ENCODE data around the gene HINT3. TPM values are rescaled to one million over a fixed set of nuclear protein-coding genes. Genes with fewer than 3 reads are reported as not detected.
A peak's percentile ranks its signal among the peaks of the same experiment; 100 is the strongest.

HINT3 gene
- polyA plus RNA-seq, 1 donor from 2014 or later = 72.2 TPM

DNA sequence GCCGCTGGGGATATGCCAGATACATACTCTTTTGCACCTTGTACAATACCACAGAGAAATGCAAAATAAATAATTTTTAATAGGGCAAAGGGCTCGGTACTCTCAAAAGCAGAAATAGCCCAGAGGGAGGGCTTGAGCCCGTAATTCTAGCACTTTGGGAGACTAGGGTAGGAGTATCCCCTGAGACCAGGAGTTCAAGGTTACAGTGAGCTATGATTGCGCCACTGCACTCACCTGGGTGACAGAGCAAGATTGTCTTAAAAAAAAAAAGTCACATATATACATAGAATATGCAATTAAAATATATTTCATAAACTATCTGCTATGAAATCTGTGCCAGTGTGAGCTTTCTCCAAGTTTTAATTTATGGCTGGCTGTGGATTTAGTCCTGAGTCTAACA lies 29.0 kb downstream of the HINT3 start:
- no peaks in the 10 kb centered on the region for H3F3A ChIP-seq (ENCODE audit: insufficient read depth, low read length, poor library complexity, severe bottlenecking)
- peaks cover 28% of the 10 kb centered on the region for H3K79me2 ChIP-seq (replicated peaks; ENCODE audit: insufficient read depth, low read length)
- peak overlapping the region; percentile 80 for H2AFZ ChIP-seq (ENCODE audit: low read depth, low read length)
- H3K9me3 ChIP-seq (ENCODE audit: low read length) = no peaks in the 10 kb centered on the region
- H3K27me3 ChIP-seq (ENCODE audit: insufficient read depth, low read depth, low read length) = no peaks in the 10 kb centered on the region
- no peaks in the 10 kb centered on the region for H3K36me3 ChIP-seq (ENCODE audit: insufficient read depth, low read length)
- H3K9me2 ChIP-seq (ENCODE audit: insufficient read depth, low read length) = no peaks in the 10 kb centered on the region
- peak overlapping the region; percentile 70 for H3K9ac ChIP-seq (ENCODE audit: low read length)
- peak overlapping the region; percentile 91 for H3K4me2 ChIP-seq (ENCODE audit: low read length)
- no peak for TF ChIP-seq REST (IDR thresholded peaks at IDR 0.05; ENCODE audit: borderline replicate concordance)
- TF ChIP-seq RAD21 (conservative IDR thresholded peaks at IDR 0.05) = no peak
- no peak for TF ChIP-seq MXI1 (conservative IDR thresholded peaks at IDR 0.05; ENCODE audit: poor library complexity, severe bottlenecking)
- TF ChIP-seq EZH2 (IDR thresholded peaks at IDR 0.05; ENCODE audit: borderline replicate concordance, insufficient read depth, low read length, poor library complexity, severe bottlenecking) = no peak
- no peak for TF ChIP-seq TAF1 (IDR thresholded peaks at IDR 0.05; ENCODE audit: low read depth)
- no peak for TF ChIP-seq EP300 (conservative IDR thresholded peaks at IDR 0.05; ENCODE audit: poor library complexity, severe bottlenecking)
- no peak for TF ChIP-seq CTCF (IDR thresholded peaks at IDR 0.05; ENCODE audit: poor library complexity, severe bottlenecking)
- TF ChIP-seq POLR2AphosphoS5 (IDR thresholded peaks at IDR 0.05) = no peak
- TF ChIP-seq SMC3 (conservative IDR thresholded peaks at IDR 0.05; ENCODE audit: poor library complexity) = no peak
- no peak overlapping the region for H3K27ac ChIP-seq (ENCODE audit: low read length)
- H3K4me3 ChIP-seq (ENCODE audit: low read length) = peak overlapping the region; percentile 75
- H4K20me1 ChIP-seq (ENCODE audit: insufficient read depth) = no peaks in the 10 kb centered on the region

DNA sequence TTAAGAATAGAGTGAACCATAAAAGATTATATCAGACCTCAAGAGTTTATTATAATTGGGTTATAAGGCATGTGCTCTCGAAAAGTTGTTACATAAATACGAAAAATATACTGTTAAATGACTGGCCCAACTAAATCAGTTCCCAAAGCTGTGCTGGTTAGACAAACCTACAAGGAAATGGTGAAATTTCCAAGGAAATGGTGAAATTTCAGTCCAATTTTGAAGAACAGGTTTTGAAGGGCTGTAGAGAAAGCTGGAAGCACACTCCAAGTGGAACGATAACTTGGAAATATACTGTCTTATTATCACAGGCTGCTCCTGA lies 29.4 kb downstream of the HINT3 start:
- no peaks in the 10 kb centered on the region for H3K9me2 ChIP-seq (ENCODE audit: insufficient read depth, low read length)
- no peaks in the 10 kb centered on the region for H4K20me1 ChIP-seq (ENCODE audit: insufficient read depth)
- H3K4me2 ChIP-seq (ENCODE audit: low read length) = peak overlapping the region; percentile 91
- peak overlapping the region; percentile 80 for H2AFZ ChIP-seq (ENCODE audit: low read depth, low read length)
- no peaks in the 10 kb centered on the region for H3K9me3 ChIP-seq (ENCODE audit: low read length)
- H3K36me3 ChIP-seq (ENCODE audit: insufficient read depth, low read length) = no peaks in the 10 kb centered on the region
- H3K4me3 ChIP-seq (ENCODE audit: low read length) = peak overlapping the region; percentile 75
- H3F3A ChIP-seq (ENCODE audit: insufficient read depth, low read length, poor library complexity, severe bottlenecking) = no peaks in the 10 kb centered on the region
- H3K27ac ChIP-seq (ENCODE audit: low read length) = peak overlapping the region; percentile 70
- H3K9ac ChIP-seq (ENCODE audit: low read length) = peak overlapping the region; percentile 70
- H3K79me2 ChIP-seq (replicated peaks; ENCODE audit: insufficient read depth, low read length) = peaks cover 28% of the 10 kb centered on the region
- no peaks in the 10 kb centered on the region for H3K27me3 ChIP-seq (ENCODE audit: insufficient read depth, low read depth, low read length)
- TF ChIP-seq TAF1 (IDR thresholded peaks at IDR 0.05; ENCODE audit: low read depth) = no peak
- TF ChIP-seq MXI1 (conservative IDR thresholded peaks at IDR 0.05; ENCODE audit: poor library complexity, severe bottlenecking) = no peak
- TF ChIP-seq RAD21 (conservative IDR thresholded peaks at IDR 0.05) = no peak
- TF ChIP-seq EP300 (conservative IDR thresholded peaks at IDR 0.05; ENCODE audit: poor library complexity, severe bottlenecking) = no peak
- TF ChIP-seq EZH2 (IDR thresholded peaks at IDR 0.05; ENCODE audit: borderline replicate concordance, insufficient read depth, low read length, poor library complexity, severe bottlenecking) = no peak
- TF ChIP-seq REST (IDR thresholded peaks at IDR 0.05; ENCODE audit: borderline replicate concordance) = no peak
- no peak for TF ChIP-seq CTCF (IDR thresholded peaks at IDR 0.05; ENCODE audit: poor library complexity, severe bottlenecking)
- no peak for TF ChIP-seq POLR2AphosphoS5 (IDR thresholded peaks at IDR 0.05)
- TF ChIP-seq SMC3 (conservative IDR thresholded peaks at IDR 0.05; ENCODE audit: poor library complexity) = no peak

All from neural cell (in vitro differentiated cells).